Smooth muscle cell of the brain vasculature (primary cell): ENCODE data around the gene GPR61.

Experiments
- DNase-seq: peaks from one replicate; pipeline ENCODE4 v3.0.0-alpha.2; 2012; ENCODE audit warnings: low read depth, low spot score

The GPR61 gene

GRCh38 chr1:109567877-109568672 lies 28.4 kb downstream of the GPR61 start:
- no peak for DNase-seq

- no peak for DNase-seq
Measured at GRCh38 chr1:109569323-109569722, 29.7 kb downstream of the GPR61 start.

GRCh38 chr1:109570414-109570813 lies 30.7 kb downstream of the GPR61 start:
- DNase-seq, result no peak

DNA sequence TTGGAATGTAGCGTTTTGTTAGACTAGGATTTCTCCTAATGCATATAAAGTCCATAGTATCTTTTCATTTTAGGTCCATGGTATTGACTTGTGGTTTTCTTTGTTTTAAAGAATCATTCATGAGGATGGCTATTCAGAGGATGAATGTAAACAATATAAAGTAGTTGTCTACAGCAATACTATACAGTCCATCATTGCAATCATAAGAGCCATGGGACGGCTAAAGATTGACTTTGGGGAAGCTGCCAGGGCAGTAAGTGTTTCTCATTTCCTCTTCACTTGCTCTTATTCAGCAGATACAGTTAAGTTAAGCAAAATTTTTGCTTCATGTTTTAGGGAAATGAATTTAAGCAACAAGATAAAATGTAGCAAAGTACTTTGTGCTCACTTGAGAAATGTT lies 34.1 kb downstream of the GPR61 start:
- no peak for DNase-seq

DNA sequence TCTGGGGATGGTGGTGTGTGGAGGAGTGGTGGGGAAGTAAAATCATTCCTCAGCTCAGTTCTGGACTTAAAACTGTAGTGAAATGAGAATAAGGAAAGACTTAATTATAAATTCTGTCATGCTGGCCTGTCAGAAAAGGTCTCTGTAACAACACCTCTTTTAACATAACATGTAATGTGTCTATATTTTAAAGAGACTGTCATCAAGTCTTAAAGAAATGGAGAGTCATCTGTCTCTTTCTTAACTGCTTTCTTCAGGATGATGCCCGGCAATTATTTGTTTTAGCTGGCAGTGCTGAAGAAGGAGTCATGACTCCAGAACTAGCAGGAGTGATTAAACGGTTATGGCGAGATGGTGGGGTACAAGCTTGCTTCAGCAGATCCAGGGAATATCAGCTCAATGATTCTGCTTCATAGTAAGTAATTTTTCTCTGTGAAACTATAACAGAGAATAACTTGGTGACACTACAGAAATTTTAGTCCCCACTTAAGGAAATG lies 39.3 kb downstream of the GPR61 start:
- DNase-seq, result no peak

GRCh38 chr1:109579491-109579890 lies 39.8 kb downstream of the GPR61 start:
- DNase-seq, result no peak

GRCh38 chr1:109582021-109582420 lies 42.3 kb downstream of the GPR61 start:
- no peak for DNase-seq

DNA sequence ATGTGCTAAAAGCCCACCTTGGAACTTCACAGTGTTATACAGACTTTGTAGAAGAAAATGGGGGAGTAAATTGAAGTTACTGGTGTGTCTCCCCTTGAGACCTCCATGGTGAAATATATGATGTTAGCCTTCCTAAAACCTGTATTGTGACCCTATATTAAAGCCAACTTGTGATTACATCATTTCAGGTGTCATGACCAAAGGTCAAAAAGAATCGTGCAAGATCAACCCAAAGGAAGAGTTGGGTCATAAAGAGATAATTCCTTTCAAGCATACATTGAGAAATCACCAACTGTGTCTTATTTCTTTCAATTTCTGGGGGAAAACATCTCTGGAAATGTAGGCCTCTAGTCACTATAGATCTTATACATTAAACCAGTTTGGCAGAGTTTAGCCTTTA lies 45.1 kb downstream of the GPR61 start:
- DNase-seq, result no peak

GRCh38 chr1:109586055-109586454 lies 46.4 kb downstream of the GPR61 start:
- no peak for DNase-seq

GRCh38 chr1:109589177-109589576 lies 49.5 kb downstream of the GPR61 start:
- no peak for DNase-seq

- no peak for DNase-seq
Measured at GRCh38 chr1:109589679-109590078, 50.0 kb downstream of the GPR61 start.

DNA sequence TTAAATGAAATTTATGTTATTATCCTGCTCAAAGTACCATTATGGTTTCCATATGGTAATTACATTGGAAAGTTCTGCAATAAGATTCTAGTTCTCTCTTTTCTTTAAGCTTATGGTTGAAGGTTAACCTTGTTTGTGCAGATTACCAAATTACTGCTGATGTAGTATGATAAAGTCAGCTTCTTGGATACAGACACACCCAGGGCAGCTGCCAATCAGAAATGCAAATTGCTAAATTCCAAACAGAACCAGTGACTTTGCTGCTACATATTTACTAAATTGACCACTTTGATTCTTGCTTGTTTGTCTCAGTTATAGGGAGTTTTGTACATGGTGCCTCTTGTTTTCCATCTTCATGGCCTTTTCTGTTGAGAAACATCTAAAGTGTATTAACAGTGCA lies 53.2 kb downstream of the GPR61 start:
- DNase-seq, result no peak

DNA sequence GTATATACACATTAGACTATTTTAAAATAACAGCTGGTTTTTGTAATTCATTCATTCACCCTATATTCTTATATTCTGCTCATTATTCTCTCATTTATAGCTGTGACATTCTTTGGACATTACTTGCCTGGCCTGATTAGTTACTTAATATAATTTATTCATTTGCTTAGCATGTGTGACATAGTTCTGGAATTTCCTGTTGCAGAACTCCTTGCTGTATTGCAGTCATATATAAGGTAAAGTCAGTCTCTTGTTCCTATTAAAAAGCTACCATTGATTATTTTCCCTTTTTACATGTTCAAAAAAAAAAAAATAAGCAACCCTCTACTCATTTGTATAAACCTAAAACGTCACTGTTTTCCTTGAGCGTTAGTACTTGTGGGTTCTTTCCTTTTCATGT lies 55.9 kb downstream of the GPR61 start:
- no peak for DNase-seq
